ENCODE measurements around the gene STON2. TPM values are rescaled to one million over a fixed set of nuclear protein-coding genes. Genes with fewer than 3 reads are reported as not detected.

Gene STON2
- total and polyA plus RNA-seq, 2 of the 13 experiments (the other 11 are each of a cell fraction or from before 2014, with no cell fraction given), result 2.1 to 11.0 TPM

DNA sequence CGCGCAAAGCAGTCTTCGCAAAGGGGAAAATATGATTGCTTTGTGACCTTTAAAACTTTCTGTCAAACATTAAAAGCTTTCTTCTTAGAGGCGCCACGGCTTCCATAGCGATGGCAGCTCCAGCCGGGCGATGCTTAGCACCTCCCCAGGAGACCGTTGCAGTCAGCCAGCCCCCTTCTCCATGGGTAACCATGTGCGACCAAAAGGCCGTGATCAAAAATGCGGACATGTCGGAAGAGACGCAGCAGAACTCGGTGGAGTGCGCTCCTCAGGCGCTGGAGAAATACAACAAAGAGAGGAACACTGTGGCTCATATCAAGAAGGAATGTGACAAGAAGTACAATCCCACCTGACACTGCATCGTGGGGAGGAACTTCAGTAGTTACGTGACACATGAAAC lies 12.7 kb upstream of the STON2 start:
- no CpG with 5 or more reads among the region's 19 CpGs for WGBS (ENCODE audit: low lambda C conversion rate)
- ATAC-seq, result no peak
- ChIA-PET CTCF (ENCODE audit: low intra/inter-chr PET ratio, low total read pairs) (no interaction called here), POLR2A (no interaction called here)
- Histone ChIP-seq H3K4me2 (ENCODE audit: low read depth, low read length) (no peak overlapping the region), H3K27me3 (ENCODE audit: control insufficient read depth in 1 of 2, insufficient read depth in 2 of 2, low read length in 2 of 2) (no peaks in the 10 kb centered on the region), H2AFZ (ENCODE audit: low read length) (no peak overlapping the region), H3K9ac (ENCODE audit: insufficient read depth, low read depth, low read length) (no peak overlapping the region), H4K20me1 (ENCODE audit: insufficient read depth, low read length) (no peaks in the 10 kb centered on the region), H3K4me1 (ENCODE audit: insufficient read depth, low read length) (peaks cover 28% of the 10 kb centered on the region), H3K36me3 (replicated peaks in 1 of 2; ENCODE audit: control insufficient read depth in 1 of 2, insufficient read depth in 2 of 2, low read length in 2 of 2) (no peaks in the 10 kb centered on the region), H3K9me3 (ENCODE audit: low read length) (no peaks in the 10 kb centered on the region), H3K79me2 (ENCODE audit: insufficient read depth, low read length) (no peaks in the 10 kb centered on the region), H3K27ac (ENCODE audit: extremely low read length, insufficient read depth, low read length) (no peak overlapping the region), H3K4me3 (replicated peaks in 1 of 3; ENCODE audit: insufficient read depth in 1 of 3, low read depth in 2 of 3, low read length in 3 of 3) (no peak overlapping the region)
- in situ Hi-C loops (cut with HindIII; ENCODE audit: extremely low pct_ligation_motif_present, low pct_unique_long_range_greater_than_20kb) (no loop called here), intact Hi-C loops (cut with micrococcal nuclease; ENCODE audit: unreplicated experiment) (no loop called here)
- no peak for DNase-seq (ENCODE audit: low spot score)
- no peak for FAIRE-seq
- no peak for TF ChIP-seq ZBTB3 (CRISPR knock-in tag; IDR thresholded peaks at IDR 0.05; ENCODE audit: borderline replicate concordance, low read depth)
- TF ChIP-seq, protein P1, sequence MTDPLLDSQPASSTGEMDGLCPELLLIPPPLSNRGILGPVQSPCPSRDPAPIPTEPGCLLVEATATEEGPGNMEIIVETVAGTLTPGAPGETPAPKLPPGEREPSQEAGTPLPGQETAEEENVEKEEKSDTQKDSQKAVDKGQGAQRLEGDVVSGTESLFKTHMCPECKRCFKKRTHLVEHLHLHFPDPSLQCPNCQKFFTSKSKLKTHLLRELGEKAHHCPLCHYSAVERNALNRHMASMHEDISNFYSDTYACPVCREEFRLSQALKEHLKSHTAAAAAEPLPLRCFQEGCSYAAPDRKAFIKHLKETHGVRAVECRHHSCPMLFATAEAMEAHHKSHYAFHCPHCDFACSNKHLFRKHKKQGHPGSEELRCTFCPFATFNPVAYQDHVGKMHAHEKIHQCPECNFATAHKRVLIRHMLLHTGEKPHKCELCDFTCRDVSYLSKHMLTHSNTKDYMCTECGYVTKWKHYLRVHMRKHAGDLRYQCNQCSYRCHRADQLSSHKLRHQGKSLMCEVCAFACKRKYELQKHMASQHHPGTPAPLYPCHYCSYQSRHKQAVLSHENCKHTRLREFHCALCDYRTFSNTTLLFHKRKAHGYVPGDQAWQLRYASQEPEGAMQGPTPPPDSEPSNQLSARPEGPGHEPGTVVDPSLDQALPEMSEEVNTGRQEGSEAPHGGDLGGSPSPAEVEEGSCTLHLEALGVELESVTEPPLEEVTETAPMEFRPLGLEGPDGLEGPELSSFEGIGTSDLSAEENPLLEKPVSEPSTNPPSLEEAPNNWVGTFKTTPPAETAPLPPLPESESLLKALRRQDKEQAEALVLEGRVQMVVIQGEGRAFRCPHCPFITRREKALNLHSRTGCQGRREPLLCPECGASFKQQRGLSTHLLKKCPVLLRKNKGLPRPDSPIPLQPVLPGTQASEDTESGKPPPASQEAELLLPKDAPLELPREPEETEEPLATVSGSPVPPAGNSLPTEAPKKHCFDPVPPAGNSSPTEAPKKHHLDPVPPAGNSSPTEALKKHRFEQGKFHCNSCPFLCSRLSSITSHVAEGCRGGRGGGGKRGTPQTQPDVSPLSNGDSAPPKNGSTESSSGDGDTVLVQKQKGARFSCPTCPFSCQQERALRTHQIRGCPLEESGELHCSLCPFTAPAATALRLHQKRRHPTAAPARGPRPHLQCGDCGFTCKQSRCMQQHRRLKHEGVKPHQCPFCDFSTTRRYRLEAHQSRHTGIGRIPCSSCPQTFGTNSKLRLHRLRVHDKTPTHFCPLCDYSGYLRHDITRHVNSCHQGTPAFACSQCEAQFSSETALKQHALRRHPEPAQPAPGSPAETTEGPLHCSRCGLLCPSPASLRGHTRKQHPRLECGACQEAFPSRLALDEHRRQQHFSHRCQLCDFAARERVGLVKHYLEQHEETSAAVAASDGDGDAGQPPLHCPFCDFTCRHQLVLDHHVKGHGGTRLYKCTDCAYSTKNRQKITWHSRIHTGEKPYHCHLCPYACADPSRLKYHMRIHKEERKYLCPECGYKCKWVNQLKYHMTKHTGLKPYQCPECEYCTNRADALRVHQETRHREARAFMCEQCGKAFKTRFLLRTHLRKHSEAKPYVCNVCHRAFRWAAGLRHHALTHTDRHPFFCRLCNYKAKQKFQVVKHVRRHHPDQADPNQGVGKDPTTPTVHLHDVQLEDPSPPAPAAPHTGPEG (CRISPR knock-in tag; IDR thresholded peaks at IDR 0.05), result no peak
- no peak for TF ChIP-seq ZFP36L2 (CRISPR knock-in tag; IDR thresholded peaks at IDR 0.05)
- BruUV-seq (replicated peaks), result no TSS peak
